GM15510 (cell line): ENCODE results near the gene DUSP28.

ENCODE experiments used
- POLR2A ChIP-seq: IDR thresholded peaks from 3 replicates; pipeline ENCODE4 v1.6.1; 2011; ENCODE audit warnings: borderline replicate concordance; ENCODE audit not compliant: insufficient read length; ENCODE audit errors: extremely low read depth

DUSP28 gene

GRCh38 chr2:240593703-240594451 is 33.7 kb downstream of the DUSP28 start:
- TF ChIP-seq POLR2A = no peak

GRCh38 chr2:240594511-240595380 is 34.6 kb downstream of the DUSP28 start:
- TF ChIP-seq POLR2A = no peak

GRCh38 chr2:240595381-240596079 is 35.4 kb downstream of the DUSP28 start:
- TF ChIP-seq POLR2A = no peak

- no peak for TF ChIP-seq POLR2A
Observed at GRCh38 chr2:240596080-240596460, 35.9 kb downstream of the DUSP28 start.

DNA sequence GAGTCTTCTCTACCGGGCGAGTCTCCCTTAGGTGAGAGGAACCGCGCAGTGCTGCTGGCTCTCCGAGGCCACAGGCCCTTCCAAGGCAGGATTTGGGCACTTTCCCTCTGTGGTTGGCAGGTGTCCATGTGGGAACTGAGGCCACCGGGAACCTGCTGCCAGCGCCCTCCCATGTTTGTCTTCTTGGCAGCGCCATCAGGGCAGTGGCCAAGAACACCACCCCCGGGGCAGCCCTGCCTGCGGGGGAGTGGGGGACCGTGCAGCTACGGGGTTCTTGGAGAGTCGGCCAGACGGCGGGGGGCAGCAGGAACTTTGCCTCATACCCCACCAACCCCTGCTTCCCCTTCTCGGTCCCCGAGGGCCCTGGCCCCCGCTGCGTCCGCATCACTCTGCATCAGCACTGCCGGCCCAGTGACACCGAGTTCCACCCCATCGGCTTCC is 36.4 kb downstream of the DUSP28 start:
- no peak for TF ChIP-seq POLR2A

GRCh38 chr2:240597054-240597418 is 36.9 kb downstream of the DUSP28 start:
- no peak for TF ChIP-seq POLR2A

DNA sequence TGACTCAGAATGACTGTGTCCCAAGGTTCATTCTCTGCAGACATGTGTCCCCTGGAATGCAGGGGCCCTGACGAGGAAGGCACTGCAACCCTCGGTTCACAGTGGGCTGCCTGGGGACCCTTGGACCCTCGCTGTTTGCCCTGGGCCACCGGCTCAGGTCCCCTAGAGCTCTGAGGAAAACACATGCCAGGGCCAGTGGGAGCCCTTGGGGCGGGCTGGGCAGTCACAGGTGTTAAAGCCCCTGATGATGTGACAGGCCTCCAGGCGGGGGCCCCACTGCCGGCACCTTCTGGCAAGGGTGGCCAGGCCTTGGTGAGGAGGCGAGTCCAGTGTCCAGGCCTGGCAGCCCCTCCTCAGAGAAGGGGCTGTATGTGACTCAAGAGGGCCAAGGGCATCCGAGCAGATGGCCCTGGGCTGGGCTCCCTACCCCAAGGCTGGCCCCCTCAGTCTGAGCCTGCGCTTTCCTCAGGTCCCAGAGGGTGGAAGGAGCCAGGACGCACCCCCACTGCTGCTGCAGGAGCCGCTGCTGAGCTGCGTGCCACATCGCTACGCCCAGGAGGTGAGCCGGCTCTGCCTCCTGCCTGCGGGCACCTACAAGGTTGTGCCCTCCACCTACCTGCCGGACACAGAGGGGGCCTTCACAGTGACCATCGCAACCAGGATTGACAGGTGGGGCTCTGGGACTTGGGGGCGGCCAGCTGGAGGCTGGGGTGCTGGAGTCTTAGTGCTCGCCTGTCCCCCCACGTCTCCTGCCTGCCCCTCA is 37.4 kb downstream of the DUSP28 start:
- TF ChIP-seq POLR2A = no peak

GRCh38 chr2:240598311-240598911 is 38.3 kb downstream of the DUSP28 start:
- no peak for TF ChIP-seq POLR2A

GRCh38 chr2:240599141-240599583 is 39.0 kb downstream of the DUSP28 start:
- TF ChIP-seq POLR2A = no peak

DNA sequence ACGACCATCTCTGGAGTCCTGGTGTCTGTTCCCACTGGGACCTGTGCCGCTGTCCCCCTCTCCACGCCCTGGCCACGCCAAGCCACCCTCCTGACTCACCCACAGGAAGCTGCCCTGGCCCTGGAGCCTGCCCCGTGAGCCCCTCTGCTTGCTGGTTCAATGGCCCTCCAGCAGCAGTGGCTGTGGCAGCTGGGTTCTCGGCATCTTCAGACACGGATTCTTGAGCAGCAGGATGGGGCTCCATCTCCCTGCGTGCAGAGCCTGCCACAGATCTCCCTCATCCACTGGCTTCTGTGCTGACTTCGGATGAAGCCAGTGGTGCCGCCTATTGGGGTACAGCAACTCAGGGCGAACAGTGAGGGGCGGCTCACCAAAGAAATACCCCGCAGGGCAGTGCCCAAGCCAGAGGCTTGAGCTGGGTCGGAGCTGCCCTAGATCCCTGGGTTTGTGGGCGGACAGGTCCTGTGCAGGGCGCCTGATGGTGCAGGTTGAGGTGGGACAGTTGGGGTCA is 40.3 kb downstream of the DUSP28 start:
- no peak for TF ChIP-seq POLR2A

- TF ChIP-seq POLR2A = no peak
Observed at GRCh38 chr2:240601061-240601830, 41.1 kb downstream of the DUSP28 start.

GRCh38 chr2:240601831-240602160 is 41.6 kb downstream of the DUSP28 start:
- TF ChIP-seq POLR2A = no peak
